Measurements from ENCODE around the gene AKAP9.
"Not testable (repeated sequence)": the region's sequence is repeated elsewhere in the genome, so short reads cannot be mapped to it uniquely, and the experiment has no call there.

AKAP9 gene

GRCh38 chr7:92006046-92006445 is 65.4 kb downstream of the AKAP9 start:
- DNase-seq (ENCODE audit: low read depth, low spot score) = no peak

GRCh38 chr7:92010215-92010614 is 69.6 kb downstream of the AKAP9 start:
- DNase-seq (ENCODE audit: low read depth, low spot score) = no peak

- DNase-seq (ENCODE audit: low read depth, low spot score) = no peak
These were observed 72.9 kb downstream of the AKAP9 start for GRCh38 chr7:92013611-92014010.

- DNase-seq (ENCODE audit: low read depth, low spot score) = no peak
These were observed 80.0 kb downstream of the AKAP9 start for GRCh38 chr7:92020636-92021035.

- DNase-seq (ENCODE audit: low read depth, low spot score) = no peak
These were observed 84.6 kb downstream of the AKAP9 start for GRCh38 chr7:92025260-92025659.

- DNase-seq (ENCODE audit: low read depth, low spot score) = not testable (repeated sequence)
These were observed 86.0 kb downstream of the AKAP9 start for GRCh38 chr7:92026635-92027034.

- not testable (repeated sequence) for DNase-seq (ENCODE audit: low read depth, low spot score)
These were observed 86.5 kb downstream of the AKAP9 start for GRCh38 chr7:92027128-92027527.

- DNase-seq (ENCODE audit: low read depth, low spot score) = no peak
These were observed 87.6 kb downstream of the AKAP9 start for GRCh38 chr7:92028226-92028625.

GRCh38 chr7:92028686-92029085 is 88.0 kb downstream of the AKAP9 start:
- DNase-seq (ENCODE audit: low read depth, low spot score) = no peak

- DNase-seq (ENCODE audit: low read depth, low spot score) = no peak
These were observed 93.5 kb downstream of the AKAP9 start for GRCh38 chr7:92034116-92034515.

GRCh38 chr7:92035576-92035975 is 94.9 kb downstream of the AKAP9 start:
- no peak for DNase-seq (ENCODE audit: low read depth, low spot score)

GRCh38 chr7:92039900-92040299 is 99.2 kb downstream of the AKAP9 start:
- no peak for DNase-seq (ENCODE audit: low read depth, low spot score)

- DNase-seq (ENCODE audit: low read depth, low spot score) = no peak
These were observed 101.5 kb downstream of the AKAP9 start for GRCh38 chr7:92042056-92042737.

GRCh38 chr7:92043098-92043497 is 102.4 kb downstream of the AKAP9 start:
- no peak for DNase-seq (ENCODE audit: low read depth, low spot score)

- DNase-seq (ENCODE audit: low read depth, low spot score) = no peak
These were observed 103.0 kb downstream of the AKAP9 start for GRCh38 chr7:92043637-92044036.

- no peak for DNase-seq (ENCODE audit: low read depth, low spot score)
These were observed 103.5 kb downstream of the AKAP9 start for GRCh38 chr7:92044148-92044547.

- no peak for DNase-seq (ENCODE audit: low read depth, low spot score)
These were observed 104.3 kb downstream of the AKAP9 start for GRCh38 chr7:92044940-92045339.

- DNase-seq (ENCODE audit: low read depth, low spot score) = no peak
These were observed 111.0 kb downstream of the AKAP9 start for GRCh38 chr7:92051655-92052054.

- DNase-seq (ENCODE audit: low read depth, low spot score) = no peak
These were observed 111.5 kb downstream of the AKAP9 start for GRCh38 chr7:92052159-92052558.

GRCh38 chr7:92052684-92053083 is 112.0 kb downstream of the AKAP9 start:
- no peak for DNase-seq (ENCODE audit: low read depth, low spot score)

GRCh38 chr7:92053312-92053711 is 112.7 kb downstream of the AKAP9 start:
- DNase-seq (ENCODE audit: low read depth, low spot score) = no peak

GRCh38 chr7:92056286-92056685 is 115.6 kb downstream of the AKAP9 start:
- DNase-seq (ENCODE audit: low read depth, low spot score) = no peak

GRCh38 chr7:92057375-92057774 is 116.7 kb downstream of the AKAP9 start:
- DNase-seq (ENCODE audit: low read depth, low spot score) = no peak

GRCh38 chr7:92058040-92058439 is 117.4 kb downstream of the AKAP9 start:
- no peak for DNase-seq (ENCODE audit: low read depth, low spot score)
